BE2C (cell line): ENCODE results near the gene ATPAF2.
A peak's percentile ranks its signal among the peaks of the same experiment; 100 is the strongest.

ENCODE experiments used
- DNase-seq: peaks from one replicate; pipeline ENCODE4 v3.0.0-alpha.2; 2020
- H3K27me3 ChIP-seq: fragments of 250-450 bp; sonication (Bioruptor Pico); 2 replicates; pipeline ENCODE4 v1.5.1; 2020; ENCODE audit warnings: mild to moderate bottlenecking
- H3K36me3 ChIP-seq: fragments of 250-450 bp; sonication (Bioruptor Pico); 2 replicates; pipeline ENCODE4 v1.5.1; 2020; ENCODE audit warnings: mild to moderate bottlenecking
- H3K4me1 ChIP-seq: fragments of 250-450 bp; sonication (Bioruptor Pico); 2 replicates; pipeline ENCODE4 v1.5.1; 2020
- H3K4me3 ChIP-seq: 2 replicates; pipeline ENCODE4 v1.5.1; 2011; ENCODE audit warnings: low read depth, low read length
- H3K9me3 ChIP-seq: fragments of 250-450 bp; sonication (Bioruptor Pico); 2 replicates; pipeline ENCODE4 v1.5.1; 2020
- CTCF ChIP-seq: IDR thresholded peaks from 2 replicates; pipeline ENCODE4 v1.5.1; 2012; ENCODE audit warnings: mild to moderate bottlenecking, low read depth, low read length

The ATPAF2 gene

GRCh38 chr17:18028114-18028951 is 10.6 kb downstream of the ATPAF2 start:
- Histone ChIP-seq H3K27me3 (no peaks in the 10 kb centered on the region), H3K9me3 (no peaks in the 10 kb centered on the region), H3K4me1 (peaks cover 3% of the 10 kb centered on the region; the same call in 1 of the 2 replicates), H3K4me3 (no peak overlapping the region), H3K36me3 (no peaks in the 10 kb centered on the region; the same call in 1 of the 2 replicates)
- DNase-seq = peak; percentile 37
- no peak for TF ChIP-seq CTCF

- Histone ChIP-seq H3K36me3 (no peaks in the 10 kb centered on the region; the same call in 1 of the 2 replicates), H3K4me1 (peaks cover 3% of the 10 kb centered on the region; the same call in 1 of the 2 replicates), H3K4me3 (no peak overlapping the region), H3K27me3 (no peaks in the 10 kb centered on the region), H3K9me3 (no peaks in the 10 kb centered on the region)
- no peak for TF ChIP-seq CTCF
- DNase-seq = no peak
These were observed 11.7 kb downstream of the ATPAF2 start for GRCh38 chr17:18027280-18027679.

GRCh38 chr17:18025945-18026776 is 12.8 kb downstream of the ATPAF2 start:
- TF ChIP-seq CTCF = no peak
- no peak overlapping the region for H3K4me3 ChIP-seq
- no peaks in the 10 kb centered on the region for H3K27me3 ChIP-seq
- H3K9me3 ChIP-seq = no peaks in the 10 kb centered on the region
- H3K36me3 ChIP-seq = no peaks in the 10 kb centered on the region; the same call in 1 of the 2 replicates
- H3K4me1 ChIP-seq = peaks cover 3% of the 10 kb centered on the region; the same call in 1 of the 2 replicates
- peak; percentile 64 for DNase-seq

GRCh38 chr17:18025241-18025944 is 13.6 kb downstream of the ATPAF2 start:
- no peak overlapping the region for H3K4me3 ChIP-seq
- no peaks in the 10 kb centered on the region for H3K27me3 ChIP-seq
- no peaks in the 10 kb centered on the region for H3K9me3 ChIP-seq
- no peak for TF ChIP-seq CTCF
- no peak for DNase-seq
- H3K4me1 ChIP-seq = peaks cover 3% of the 10 kb centered on the region; the same call in 1 of the 2 replicates
- no peaks in the 10 kb centered on the region; the same call in 1 of the 2 replicates for H3K36me3 ChIP-seq

- no peaks in the 10 kb centered on the region for H3K36me3 ChIP-seq
- H3K9me3 ChIP-seq = no peaks in the 10 kb centered on the region
- no peak overlapping the region for H3K4me3 ChIP-seq
- no peaks in the 10 kb centered on the region for H3K27me3 ChIP-seq
- DNase-seq = no peak
- H3K4me1 ChIP-seq = peaks cover 3% of the 10 kb centered on the region; the same call in 1 of the 2 replicates
- TF ChIP-seq CTCF = no peak
These were observed 17.6 kb downstream of the ATPAF2 start for GRCh38 chr17:18021372-18021771.
